ENCODE measurements around the gene FOXF1. TPM values are rescaled to one million over a fixed set of nuclear protein-coding genes. Genes with fewer than 3 reads are reported as not detected.
A peak's percentile ranks its signal among the peaks of the same experiment; 100 is the strongest.

Gene FOXF1
- total and polyA plus RNA-seq, 7 donors: 2.5 to 74.2 (median 44.6) TPM

GRCh38 chr16:86534779-86535615 is 24.7 kb downstream of the FOXF1 start:
- WGBS, 2 donors: 90% methylated on average over 18 of the region's 18 CpGs
- H3K36me3 ChIP-seq: peaks cover 3 to 56% (median 21%) of the 10 kb centered on the region in 4 donors
- DNase-seq: peak; percentile 63

GRCh38 chr16:86536621-86537020 is 26.3 kb downstream of the FOXF1 start:
- H3K4me1 ChIP-seq: peaks cover 0 to 2% (median under 1%) of the 10 kb centered on the region in 4 donors
- WGBS, 2 donors: 96 to 97% methylated on average over 17 of the region's 17 CpGs
- H3K27me3 ChIP-seq: no peaks in the 10 kb centered on the region
- DNase-seq: peak; percentile 54
- intact Hi-C loops (cut with DNase I): no loop called here
- TF ChIP-seq CTCF (IDR thresholded peaks at IDR 0.05) (no peak), POLR2A (IDR thresholded peaks at IDR 0.05) (no peak), POLR2AphosphoS5 (IDR thresholded peaks at IDR 0.05) (no peak)
- peaks cover 13 to 72% (median 37%) of the 10 kb centered on the region in 4 donors for H3K36me3 ChIP-seq
- no peaks in the 10 kb centered on the region for H3K9me3 ChIP-seq
- H3K4me3 ChIP-seq: no peak overlapping the region
- H3K27ac ChIP-seq: no peak overlapping the region

More at GRCh38 chr16:86534779-86535615, 24.7 kb downstream of the FOXF1 start:
- intact Hi-C loops (cut with DNase I): no loop called here
- TF ChIP-seq POLR2AphosphoS5 (IDR thresholded peaks at IDR 0.05) (no peak), EP300 (IDR thresholded peaks at IDR 0.05) (no peak), POLR2A (IDR thresholded peaks at IDR 0.05) (no peak), CTCF (IDR thresholded peaks at IDR 0.05) (no peak)
- Histone ChIP-seq H3K4me1 (peaks cover 0 to 15% (median 14%) of the 10 kb centered on the region in 4 donors), H3K9me3 (no peaks in the 10 kb centered on the region), H3K27me3 (no peaks in the 10 kb centered on the region), H3K27ac (no peak overlapping the region), H3K4me3 (no peak overlapping the region)

GRCh38 chr16:86537486-86537885 is 27.2 kb downstream of the FOXF1 start:
- TF ChIP-seq POLR2A (IDR thresholded peaks at IDR 0.05) (no peak), EP300 (IDR thresholded peaks at IDR 0.05) (no peak), POLR2AphosphoS5 (IDR thresholded peaks at IDR 0.05) (no peak), CTCF (IDR thresholded peaks at IDR 0.05) (no peak)

GRCh38 chr16:86538196-86538780 is 28.0 kb downstream of the FOXF1 start:
- Histone ChIP-seq H3K27me3 (no peaks in the 10 kb centered on the region), H3K36me3 (peaks cover 17 to 79% (median 44%) of the 10 kb centered on the region in 4 donors), H3K9me3 (no peaks in the 10 kb centered on the region), H3K4me3 (no peak overlapping the region), H3K27ac (no peak overlapping the region), H3K4me1 (no peaks in the 10 kb centered on the region)
- WGBS, 2 donors: 94 to 96% methylated on average over 17 of the region's 17 CpGs
- intact Hi-C loops (cut with DNase I): no loop called here
- no peak for TF ChIP-seq POLR2A (IDR thresholded peaks at IDR 0.05)
- TF ChIP-seq CTCF (IDR thresholded peaks at IDR 0.05): no peak
- TF ChIP-seq POLR2AphosphoS5 (IDR thresholded peaks at IDR 0.05): no peak
- no peak for TF ChIP-seq EP300 (IDR thresholded peaks at IDR 0.05)
- DNase-seq: peak; percentile 57

More at GRCh38 chr16:86537486-86537885, 27.2 kb downstream of the FOXF1 start:
- Histone ChIP-seq H3K4me1 (no peaks in the 10 kb centered on the region), H3K4me3 (no peak overlapping the region), H3K27me3 (no peaks in the 10 kb centered on the region), H3K9me3 (no peaks in the 10 kb centered on the region), H3K36me3 (peaks cover 17 to 76% (median 41%) of the 10 kb centered on the region in 4 donors), H3K27ac (no peak overlapping the region)
- 97 to 98% methylated on average over 4 of the region's 4 CpGs for WGBS, 2 donors
- DNase-seq: peak; percentile 6
- intact Hi-C loops (cut with DNase I): no loop called here
